ENCODE data around the gene RASSF5.

Gene RASSF5

GRCh38 chr1:206568256-206568655, 60.9 kb downstream of the RASSF5 start:
- no peak for TF ChIP-seq CTCF (IDR thresholded peaks at IDR 0.05)

GRCh38 chr1:206568779-206569352, 61.5 kb downstream of the RASSF5 start:
- no peak for DNase-seq (ENCODE audit: low spot score)
- TF ChIP-seq CTCF (IDR thresholded peaks at IDR 0.05), result no peak
- Histone ChIP-seq H3K27ac (no peak overlapping the region), H3K4me3 (no peak overlapping the region)

More at GRCh38 chr1:206568256-206568655, 60.9 kb downstream of the RASSF5 start:
- H3K27ac ChIP-seq, result no peak overlapping the region
- no peak overlapping the region for H3K4me3 ChIP-seq
- DNase-seq (ENCODE audit: low spot score), result no peak

GRCh38 chr1:206569556-206569955, 62.2 kb downstream of the RASSF5 start:
- no peak for DNase-seq (ENCODE audit: low spot score)
- no peak for TF ChIP-seq CTCF (IDR thresholded peaks at IDR 0.05)
- Histone ChIP-seq H3K27ac (no peak overlapping the region), H3K4me3 (no peak overlapping the region)

GRCh38 chr1:206570529-206570928, 63.2 kb downstream of the RASSF5 start:
- no peak for DNase-seq (ENCODE audit: low spot score)
- no peak overlapping the region for H3K4me3 ChIP-seq
- TF ChIP-seq CTCF (IDR thresholded peaks at IDR 0.05), result no peak
- no peak overlapping the region for H3K27ac ChIP-seq

GRCh38 chr1:206572835-206573234, 65.5 kb downstream of the RASSF5 start:
- H3K27ac ChIP-seq, result no peak overlapping the region
- no peak for TF ChIP-seq CTCF (IDR thresholded peaks at IDR 0.05)
- DNase-seq (ENCODE audit: low spot score), result no peak

GRCh38 chr1:206573319-206573718, 66.0 kb downstream of the RASSF5 start:
- no peak for DNase-seq (ENCODE audit: low spot score)
- H3K27ac ChIP-seq, result no peak overlapping the region
- no peak overlapping the region for H3K4me3 ChIP-seq
- no peak for TF ChIP-seq CTCF (IDR thresholded peaks at IDR 0.05)

More at GRCh38 chr1:206572835-206573234, 65.5 kb downstream of the RASSF5 start:
- H3K4me3 ChIP-seq, result no peak overlapping the region

- Histone ChIP-seq H3K27ac (no peak overlapping the region), H3K4me3 (no peak overlapping the region)
- TF ChIP-seq CTCF (IDR thresholded peaks at IDR 0.05), result no peak
- no peak for DNase-seq (ENCODE audit: low spot score)
Observed at GRCh38 chr1:206573762-206574161, 66.4 kb downstream of the RASSF5 start.
